ENCODE measurements around the gene KRT38. TPM values are rescaled to one million over a fixed set of nuclear protein-coding genes. Genes with fewer than 3 reads are reported as not detected.
A peak's percentile ranks its signal among the peaks of the same experiment; 100 is the strongest.

KRT38 gene
- not detected for polyA plus RNA-seq (2012; ENCODE audit: low read depth, missing spikeins)

GRCh38 chr17:41440531-41441033 is at the start of gene KRT38:
Gene KRT38, minus strand, starts transcription at chr17:41440983. Its CDS starts 62 bp downstream, at chr17:41440921.
- FAIRE-seq (no peak), DNase-seq (ENCODE audit: insufficient read length, low spot score) (no peak)
- TF ChIP-seq POLR2A (IDR thresholded peaks at IDR 0.05; ENCODE audit: low read depth, low read length) = no peak

- TF ChIP-seq PAX5 (IDR thresholded peaks at IDR 0.05; ENCODE audit: insufficient read depth, low read length, severe bottlenecking) (no peak), POU2F2 (IDR thresholded peaks at IDR 0.05; ENCODE audit: low read depth, low read length) (no peak), SPI1 (IDR thresholded peaks at IDR 0.05; ENCODE audit: low read depth, low read length) (no peak), POLR2A (IDR thresholded peaks at IDR 0.05; ENCODE audit: low read depth, low read length) (no peak)
- DNase-seq (ENCODE audit: insufficient read length, low spot score) = no peak
Measured at GRCh38 chr17:41489531-41489930, 48.7 kb upstream of the KRT38 start, which contains the start of gene KRT36. Gene KRT36, minus strand, starts transcription at chr17:41489910. Its CDS starts 46 bp downstream, at chr17:41489864.

GRCh38 chr17:41486809-41487530 is 46.2 kb upstream of the KRT38 start:
- peak; percentile 72 for FAIRE-seq
- DNase-seq (ENCODE audit: insufficient read length, low spot score) = peak; percentile 47
- TF ChIP-seq PAX5 (IDR thresholded peaks at IDR 0.05; ENCODE audit: insufficient read depth, low read length, severe bottlenecking) (no peak), POLR2AphosphoS5 (IDR thresholded peaks at IDR 0.05; ENCODE audit: low read depth, low read length) (no peak)

More at GRCh38 chr17:41489531-41489930, 48.7 kb upstream of the KRT38 start, which contains the start of gene KRT36:
- FAIRE-seq = no peak

GRCh38 chr17:41486316-41486715 is 45.5 kb upstream of the KRT38 start:
- no peak for FAIRE-seq
- DNase-seq (ENCODE audit: insufficient read length, low spot score) = no peak
- no peak for TF ChIP-seq POU2F2 (IDR thresholded peaks at IDR 0.05; ENCODE audit: low read depth, low read length)
- TF ChIP-seq TAF1 (IDR thresholded peaks at IDR 0.05; ENCODE audit: low read depth, low read length) = no peak
- no peak for TF ChIP-seq POLR2AphosphoS5 (IDR thresholded peaks at IDR 0.05; ENCODE audit: low read depth, low read length)
- TF ChIP-seq POLR2A (IDR thresholded peaks at IDR 0.05; ENCODE audit: low read depth, low read length) = no peak

- FAIRE-seq = no peak
- TF ChIP-seq TAF1 (IDR thresholded peaks at IDR 0.05; ENCODE audit: low read depth, low read length) (no peak), POLR2A (IDR thresholded peaks at IDR 0.05; ENCODE audit: low read depth, low read length) (no peak), POU2F2 (IDR thresholded peaks at IDR 0.05; ENCODE audit: low read depth, low read length) (no peak)
- no peak for DNase-seq (ENCODE audit: insufficient read length, low spot score)
Measured at GRCh38 chr17:41484920-41485904, 44.4 kb upstream of the KRT38 start.

- TF ChIP-seq SPI1 (IDR thresholded peaks at IDR 0.05; ENCODE audit: low read depth, low read length) (no peak), POLR2A (IDR thresholded peaks at IDR 0.05; ENCODE audit: low read depth, low read length) (no peak), TAF1 (IDR thresholded peaks at IDR 0.05; ENCODE audit: low read depth, low read length) (no peak), PAX5 (IDR thresholded peaks at IDR 0.05; ENCODE audit: insufficient read depth, low read length, severe bottlenecking) (no peak), POLR2AphosphoS5 (IDR thresholded peaks at IDR 0.05; ENCODE audit: low read depth, low read length) (no peak), POU2F2 (IDR thresholded peaks at IDR 0.05; ENCODE audit: low read depth, low read length) (no peak)
- DNase-seq (ENCODE audit: insufficient read length, low spot score) = no peak
- no peak for FAIRE-seq
Measured at GRCh38 chr17:41483991-41484826, 43.4 kb upstream of the KRT38 start.

- FAIRE-seq (no peak), DNase-seq (ENCODE audit: insufficient read length, low spot score) (no peak)
- TF ChIP-seq POLR2A (IDR thresholded peaks at IDR 0.05; ENCODE audit: low read depth, low read length) = no peak
- TF ChIP-seq TAF1 (IDR thresholded peaks at IDR 0.05; ENCODE audit: low read depth, low read length) = no peak
- TF ChIP-seq PAX5 (IDR thresholded peaks at IDR 0.05; ENCODE audit: insufficient read depth, low read length, severe bottlenecking) = no peak
Measured at GRCh38 chr17:41483531-41483930, 42.7 kb upstream of the KRT38 start.

GRCh38 chr17:41481036-41481435 is 40.3 kb upstream of the KRT38 start, which contains the start of gene KRT35:
Gene KRT35, minus strand, starts transcription at chr17:41481151. Its CDS starts 54 bp downstream, at chr17:41481097.
- TF ChIP-seq POU2F2 (IDR thresholded peaks at IDR 0.05; ENCODE audit: low read depth, low read length) (no peak), SPI1 (IDR thresholded peaks at IDR 0.05; ENCODE audit: low read depth, low read length) (no peak), PAX5 (IDR thresholded peaks at IDR 0.05; ENCODE audit: insufficient read depth, low read length, severe bottlenecking) (no peak), POLR2A (IDR thresholded peaks at IDR 0.05; ENCODE audit: low read depth, low read length) (no peak), POLR2AphosphoS5 (IDR thresholded peaks at IDR 0.05; ENCODE audit: low read depth, low read length) (no peak), TAF1 (IDR thresholded peaks at IDR 0.05; ENCODE audit: low read depth, low read length) (no peak)
- no peak for DNase-seq (ENCODE audit: insufficient read length, low spot score)
- FAIRE-seq = no peak

- FAIRE-seq (no peak), DNase-seq (ENCODE audit: insufficient read length, low spot score) (no peak)
- TF ChIP-seq TAF1 (IDR thresholded peaks at IDR 0.05; ENCODE audit: low read depth, low read length) (no peak), POLR2A (IDR thresholded peaks at IDR 0.05; ENCODE audit: low read depth, low read length) (no peak), PAX5 (IDR thresholded peaks at IDR 0.05; ENCODE audit: insufficient read depth, low read length, severe bottlenecking) (no peak), SPI1 (IDR thresholded peaks at IDR 0.05; ENCODE audit: low read depth, low read length) (no peak), POLR2AphosphoS5 (IDR thresholded peaks at IDR 0.05; ENCODE audit: low read depth, low read length) (no peak), POU2F2 (IDR thresholded peaks at IDR 0.05; ENCODE audit: low read depth, low read length) (no peak)
Measured at GRCh38 chr17:41480581-41480980, 39.8 kb upstream of the KRT38 start.

All from GM12891 (cell line).